Kidney tubule cell (primary cell): ENCODE measurements around the gene FAM171A2.
A peak's percentile ranks its signal among the peaks of the same experiment; 100 is the strongest.
"Not testable (repeated sequence)": the region's sequence is repeated elsewhere in the genome, so short reads cannot be mapped to it uniquely, and the experiment has no call there.

Experiments
- DNase-seq: peaks from one replicate; pipeline ENCODE4 v3.0.0-alpha.2; 2018; ENCODE audit warnings: low spot score

Gene FAM171A2

DNA sequence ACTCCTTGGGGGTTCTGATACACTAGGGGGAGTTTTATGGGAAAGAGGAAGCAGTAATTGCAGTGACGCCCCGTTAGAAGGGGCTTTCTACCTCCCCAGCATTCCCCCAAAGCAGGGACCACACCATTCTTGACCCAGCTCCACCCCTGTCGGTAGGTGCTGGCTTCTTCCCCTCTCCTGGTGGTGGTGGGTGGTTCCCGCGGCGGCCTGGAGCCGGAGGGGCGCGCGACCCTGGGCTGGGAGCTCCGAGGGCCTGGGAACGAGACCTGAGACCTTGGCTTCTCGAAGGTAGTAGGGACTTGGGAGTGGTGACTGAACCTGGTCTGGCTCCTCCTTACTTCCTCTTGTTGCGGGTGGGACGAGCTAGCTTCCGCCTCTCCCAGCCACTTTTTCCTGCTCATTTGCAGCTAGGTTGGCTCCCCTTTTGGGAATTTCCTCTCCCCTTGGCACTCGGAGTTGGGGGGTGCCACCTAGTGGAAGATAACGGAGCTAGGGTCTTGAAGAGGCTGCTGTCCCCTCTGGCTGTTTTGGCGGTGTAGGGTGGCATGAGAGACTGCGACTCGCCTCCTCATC lies 18.1 kb downstream of the FAM171A2 start:
- DNase-seq = peak; percentile 82

DNA sequence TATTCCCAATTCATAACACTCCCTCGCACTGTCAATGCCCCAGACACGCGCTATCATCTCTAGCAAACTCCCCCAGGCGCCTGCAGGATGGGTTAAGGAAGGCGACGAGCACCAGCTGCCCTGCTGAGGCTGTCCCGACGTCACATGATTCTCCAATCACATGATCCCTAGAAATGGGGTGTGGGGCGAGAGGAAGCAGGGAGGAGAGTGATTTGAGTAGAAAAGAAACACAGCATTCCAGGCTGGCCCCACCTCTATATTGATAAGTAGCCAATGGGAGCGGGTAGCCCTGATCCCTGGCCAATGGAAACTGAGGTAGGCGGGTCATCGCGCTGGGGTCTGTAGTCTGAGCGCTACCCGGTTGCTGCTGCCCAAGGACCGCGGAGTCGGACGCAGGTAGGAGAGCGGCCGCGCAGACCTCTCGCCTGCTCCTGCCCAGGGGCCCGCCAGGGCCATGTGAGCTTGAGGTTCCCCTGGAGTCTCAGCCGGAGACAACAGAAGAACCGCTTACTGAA lies 18.7 kb downstream of the FAM171A2 start, which contains the start of gene GRN:
Gene GRN, plus strand, starts transcription at position 364 of the 515 bp plus-strand sequence. CDS start 3,863 bp downstream, outside the sequence.
- peak; percentile 98 for DNase-seq

DNA sequence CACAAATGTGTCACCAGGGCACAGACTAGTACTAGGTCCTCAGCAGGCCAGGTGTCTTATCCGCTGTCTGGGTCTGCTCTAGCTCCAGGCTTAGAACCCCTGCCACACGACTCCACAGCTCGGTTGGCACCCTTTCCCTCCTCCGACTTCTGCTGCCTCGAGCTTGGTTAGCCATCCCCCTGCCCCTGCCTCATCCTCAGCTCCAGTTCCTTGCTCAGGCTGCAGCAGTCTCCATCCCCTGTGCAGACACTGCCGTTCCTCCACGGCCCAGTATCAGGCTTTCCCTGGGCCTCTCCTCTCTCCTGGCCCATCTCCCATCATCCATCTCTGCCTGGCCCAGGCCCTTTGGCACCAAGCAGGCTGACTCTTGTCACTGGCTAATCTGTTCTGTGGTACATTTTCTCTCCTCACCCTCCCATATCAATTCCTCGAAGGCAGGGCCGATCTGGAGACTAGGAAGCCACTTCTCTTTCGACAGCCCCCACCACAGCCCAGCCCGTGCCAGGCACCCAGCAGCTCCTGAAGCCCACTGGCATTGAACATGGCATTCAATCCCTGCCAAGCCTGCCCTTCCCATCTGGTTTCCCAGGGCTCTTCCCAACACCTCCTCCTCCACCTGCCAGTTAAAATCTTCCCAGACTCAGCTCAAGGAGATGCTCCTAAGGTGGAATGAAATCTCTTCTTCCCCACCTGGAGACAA lies 20.0 kb downstream of the FAM171A2 start:
- DNase-seq = no peak

DNA sequence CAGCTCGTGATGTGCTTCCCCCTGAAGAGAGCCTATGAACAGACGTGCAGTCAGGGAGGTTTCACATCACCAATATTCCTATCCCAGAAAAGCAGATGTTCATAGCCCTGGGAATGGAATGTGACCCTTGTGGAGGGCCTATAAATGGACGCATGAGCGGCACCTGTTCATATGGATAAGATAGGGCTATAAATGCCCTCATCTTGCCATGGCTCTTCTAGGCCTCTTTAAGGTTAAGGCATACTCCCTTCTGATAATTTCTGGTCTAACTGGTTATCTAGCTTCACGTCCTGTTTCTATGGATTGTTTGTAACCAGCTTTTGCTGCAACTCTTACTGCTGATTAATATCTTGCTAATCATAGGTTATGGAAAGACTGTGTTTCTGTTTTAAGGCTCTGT lies 23.1 kb downstream of the FAM171A2 start:
- DNase-seq = not testable (repeated sequence)

DNA sequence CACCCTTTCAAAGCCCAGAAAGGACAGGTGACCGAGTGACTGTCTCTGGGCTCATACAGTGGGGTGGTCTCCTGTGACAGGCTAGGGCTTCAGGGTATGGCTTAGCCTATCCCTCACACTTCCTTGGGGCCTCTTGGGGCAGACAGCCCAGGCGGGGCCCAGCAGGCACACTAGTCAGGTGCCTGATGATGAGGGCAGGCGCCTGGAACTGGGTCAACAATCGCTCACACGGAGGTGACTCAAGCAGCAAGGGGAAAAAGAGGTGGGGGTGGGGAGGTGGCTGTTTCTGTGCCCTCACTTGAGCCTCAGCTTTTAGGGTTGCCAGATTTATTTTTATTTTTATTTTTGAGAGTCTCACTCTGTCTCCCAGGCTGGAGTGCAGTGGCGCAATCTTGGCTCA lies 25.0 kb downstream of the FAM171A2 start:
- peak; percentile 84 for DNase-seq

DNA sequence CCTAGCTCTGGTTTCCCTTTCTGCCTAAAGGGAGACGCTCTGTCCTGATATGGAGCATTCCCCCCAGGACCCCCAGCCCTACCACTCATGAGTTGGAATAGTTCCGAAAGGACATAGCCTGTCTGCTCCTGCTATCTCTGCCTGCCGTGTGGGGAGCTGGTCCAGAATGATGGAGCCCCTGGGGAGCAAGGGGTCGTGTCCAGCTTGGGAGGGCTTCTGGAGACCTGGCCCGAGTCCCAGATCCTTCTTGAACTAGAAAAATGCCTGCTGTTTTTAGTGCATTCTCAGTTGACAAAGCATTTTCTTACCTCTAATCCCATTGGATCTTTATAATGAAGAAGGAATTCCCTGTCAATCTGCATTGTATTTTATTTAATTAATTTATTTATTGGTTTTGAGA lies 27.7 kb downstream of the FAM171A2 start:
- DNase-seq = no peak

DNA sequence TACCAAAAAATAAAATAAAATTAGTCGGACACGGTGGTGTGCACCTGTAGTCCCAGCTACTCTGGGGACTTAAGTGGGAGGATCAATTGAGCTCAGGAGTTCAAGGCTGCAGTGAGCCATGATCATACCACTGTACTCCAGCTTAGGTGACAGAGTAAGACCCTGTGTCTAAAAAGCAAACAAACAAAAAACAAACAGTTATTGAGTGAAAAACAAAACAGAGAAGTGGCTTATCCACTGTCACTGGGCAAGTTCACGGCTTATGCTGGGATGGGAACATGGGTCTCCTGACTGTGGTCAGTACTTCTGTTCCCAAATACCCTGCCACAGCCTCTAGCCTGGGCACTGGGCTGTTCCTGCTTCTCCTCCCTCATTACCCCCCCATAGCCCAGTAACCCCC lies 28.1 kb downstream of the FAM171A2 start:
- DNase-seq = no peak

DNA sequence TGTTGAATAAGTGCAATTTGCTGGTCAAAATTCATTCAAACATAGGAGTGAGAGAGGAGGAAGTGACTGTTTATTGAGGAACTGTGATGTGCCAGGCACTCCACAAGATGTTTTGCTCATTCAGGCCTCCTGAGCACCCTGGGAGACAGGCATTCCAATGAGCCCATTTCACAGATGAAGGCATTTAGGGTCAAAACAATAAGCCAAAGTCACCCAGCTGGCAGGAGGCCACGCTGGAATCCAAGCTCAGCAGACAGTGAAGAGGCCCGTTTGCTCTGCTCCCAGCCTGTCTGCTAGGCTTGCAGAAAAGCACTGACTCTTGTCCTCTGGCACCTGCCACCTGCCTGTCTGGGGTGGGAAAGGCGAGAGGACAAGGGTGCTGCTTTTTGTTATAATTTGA lies 28.9 kb downstream of the FAM171A2 start:
- peak; percentile 84 for DNase-seq

DNA sequence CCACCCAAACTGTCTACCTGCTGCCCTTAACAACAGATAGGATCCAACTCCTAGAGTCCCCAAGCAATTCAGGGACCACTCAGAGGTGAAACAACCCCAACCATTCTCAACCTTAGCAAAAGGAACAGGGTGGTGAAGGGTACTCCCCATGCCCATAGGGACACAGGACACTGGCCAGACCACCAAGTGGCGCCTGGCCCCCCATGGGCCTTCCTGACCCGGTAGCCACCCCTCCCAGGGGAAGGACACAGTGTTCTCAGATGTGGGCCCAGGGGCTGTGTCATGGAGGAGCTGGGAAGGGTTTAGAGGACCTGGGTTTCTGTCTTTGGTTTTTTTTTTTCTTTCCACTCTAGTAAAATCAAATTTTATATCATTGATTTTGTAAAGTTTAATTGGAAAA lies 29.3 kb downstream of the FAM171A2 start:
- no peak for DNase-seq

DNA sequence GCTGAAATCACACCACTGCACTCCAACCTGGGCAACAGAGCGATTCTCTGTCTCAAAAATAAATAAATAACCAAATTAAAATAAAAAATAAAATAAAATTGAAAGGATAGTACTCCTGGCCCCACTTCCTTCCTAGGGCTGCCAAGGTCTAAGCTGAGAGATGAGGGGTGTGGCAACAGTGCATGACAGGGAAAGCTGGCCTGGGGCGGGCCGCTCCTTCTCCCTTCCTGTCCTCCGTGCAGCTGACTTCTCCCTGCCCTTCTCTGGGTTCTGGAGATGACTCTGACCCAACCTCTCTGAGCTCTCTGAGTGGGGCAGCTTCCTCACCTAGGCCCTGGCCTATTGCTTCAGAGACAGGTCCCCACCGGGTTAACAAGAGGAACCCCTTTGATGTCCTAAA lies 30.3 kb downstream of the FAM171A2 start:
- DNase-seq = no peak

DNA sequence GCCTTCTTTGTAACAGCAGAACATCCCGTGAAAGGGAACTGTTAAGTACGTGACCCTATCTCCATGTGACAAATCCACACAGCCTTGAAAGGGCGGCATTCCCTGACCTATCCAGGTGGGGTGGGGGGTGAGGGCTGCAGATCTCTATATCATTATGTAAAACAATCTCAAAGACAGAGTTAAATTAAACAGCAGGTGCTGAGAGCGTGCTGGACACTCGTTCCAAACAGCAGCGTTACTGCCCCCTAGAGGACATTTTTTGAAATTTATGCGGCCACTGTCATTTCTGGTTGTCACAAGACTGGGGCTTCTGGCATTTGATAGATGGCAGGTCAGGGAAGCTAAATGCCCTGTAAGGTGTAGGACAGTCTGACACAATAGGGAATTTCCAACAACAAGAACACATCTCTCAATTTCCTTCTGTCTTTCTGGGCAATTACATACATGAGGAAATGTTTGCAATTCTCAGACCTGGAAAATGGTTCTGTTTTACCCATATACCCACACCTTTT lies 32.3 kb downstream of the FAM171A2 start:
- peak; percentile 82 for DNase-seq

DNA sequence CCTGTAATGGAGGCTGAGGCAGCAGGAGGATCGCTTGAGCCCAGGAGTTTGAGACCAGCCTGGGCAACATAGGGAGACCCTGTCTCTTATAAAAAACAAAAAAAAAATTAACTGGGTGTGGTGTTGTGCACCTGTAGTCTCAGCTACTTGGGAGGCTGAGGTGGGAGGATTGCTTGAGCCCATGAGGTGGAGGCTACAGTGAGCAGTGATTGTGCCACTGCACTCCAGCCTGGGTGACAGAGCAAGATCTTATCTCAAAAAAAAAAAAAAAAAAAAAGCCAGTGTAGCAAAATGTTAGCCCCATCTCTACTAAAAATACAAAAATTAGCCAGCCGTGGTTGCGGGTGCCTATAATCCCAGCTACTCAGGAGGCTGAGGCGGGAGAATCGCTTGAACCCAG lies 33.4 kb downstream of the FAM171A2 start:
- DNase-seq = not testable (repeated sequence)

DNA sequence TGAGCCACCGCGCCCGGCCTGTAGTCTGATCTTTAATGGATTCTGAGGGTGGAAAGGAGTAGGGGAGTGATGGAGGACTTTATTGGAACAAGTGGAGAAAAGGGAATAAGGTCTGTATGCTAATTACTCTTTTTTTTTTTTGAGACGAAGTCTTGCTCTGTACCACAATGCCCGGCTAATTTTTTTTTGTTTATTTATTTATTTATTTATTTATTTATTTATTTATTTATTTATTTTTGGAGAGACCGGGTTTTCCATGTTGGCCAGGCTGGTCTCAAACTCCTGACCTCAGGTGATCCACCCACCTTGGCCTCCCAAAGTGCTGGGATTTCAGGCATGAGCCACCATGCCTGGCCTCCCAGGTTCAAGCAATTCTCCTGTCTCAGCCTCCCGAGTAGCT lies 34.1 kb downstream of the FAM171A2 start:
- DNase-seq = not testable (repeated sequence)

DNA sequence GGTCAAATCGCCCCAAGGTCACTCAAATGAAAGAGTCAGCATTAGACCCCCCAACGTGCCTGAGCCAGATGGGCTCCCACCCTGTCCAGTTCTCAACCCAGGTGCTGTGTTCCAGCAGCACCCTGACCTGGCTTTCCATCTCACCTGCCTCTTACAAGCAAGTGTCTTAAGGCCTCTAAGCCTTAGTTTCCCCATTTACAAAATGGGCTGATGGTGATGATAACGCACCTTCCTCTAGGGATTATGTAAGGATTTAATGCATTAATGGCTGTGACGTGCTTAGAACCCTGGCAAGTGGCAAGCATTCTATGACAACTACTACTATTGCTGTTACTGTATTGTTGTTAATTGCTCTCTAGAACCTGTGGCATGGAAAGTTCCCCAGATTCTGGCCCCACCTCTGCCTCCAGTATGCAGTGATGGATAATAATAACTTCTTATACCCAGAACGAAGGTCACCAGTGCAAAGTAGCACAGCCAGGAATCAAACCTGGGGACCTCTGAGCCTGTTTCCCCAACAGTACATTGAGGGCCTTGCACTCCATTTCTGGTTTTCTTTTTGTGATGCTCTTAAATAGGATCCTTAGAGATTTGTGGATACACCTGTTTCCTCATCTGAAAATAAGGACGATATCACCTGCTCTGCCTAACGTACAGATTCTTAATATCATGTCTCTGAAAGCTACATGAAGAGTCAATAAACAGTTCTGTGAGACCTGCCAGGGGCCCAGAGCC lies 35.8 kb downstream of the FAM171A2 start:
- no peak for DNase-seq

DNA sequence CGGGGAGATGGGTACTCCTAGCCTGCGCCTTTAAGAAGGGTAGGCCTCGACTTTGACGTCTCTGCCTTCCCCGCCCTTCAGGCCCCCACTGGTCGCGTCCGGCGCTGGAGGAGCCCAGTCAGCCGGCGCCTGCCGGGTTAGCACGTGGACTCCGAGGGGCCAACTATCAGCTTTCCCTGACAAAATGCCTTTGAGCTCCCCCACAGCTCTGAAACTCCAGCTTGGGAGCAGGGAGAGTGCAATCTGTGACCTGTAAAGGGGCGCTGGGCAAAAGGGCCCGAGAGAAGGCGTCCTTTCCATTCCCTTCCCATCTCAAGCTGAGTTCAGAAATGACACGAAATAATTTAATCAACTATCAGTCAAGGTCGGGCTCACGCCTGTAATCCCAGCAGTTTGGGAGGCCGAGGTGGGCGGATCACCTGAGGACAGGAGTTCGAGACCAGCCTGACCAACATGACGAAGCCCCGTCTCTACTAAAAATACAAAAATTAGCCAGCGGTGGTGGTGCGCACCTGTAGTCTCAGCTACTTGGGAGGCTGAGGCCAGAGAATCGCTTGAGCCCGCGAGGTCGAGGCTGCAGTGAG lies 36.7 kb downstream of the FAM171A2 start:
- DNase-seq = peak; percentile 97

DNA sequence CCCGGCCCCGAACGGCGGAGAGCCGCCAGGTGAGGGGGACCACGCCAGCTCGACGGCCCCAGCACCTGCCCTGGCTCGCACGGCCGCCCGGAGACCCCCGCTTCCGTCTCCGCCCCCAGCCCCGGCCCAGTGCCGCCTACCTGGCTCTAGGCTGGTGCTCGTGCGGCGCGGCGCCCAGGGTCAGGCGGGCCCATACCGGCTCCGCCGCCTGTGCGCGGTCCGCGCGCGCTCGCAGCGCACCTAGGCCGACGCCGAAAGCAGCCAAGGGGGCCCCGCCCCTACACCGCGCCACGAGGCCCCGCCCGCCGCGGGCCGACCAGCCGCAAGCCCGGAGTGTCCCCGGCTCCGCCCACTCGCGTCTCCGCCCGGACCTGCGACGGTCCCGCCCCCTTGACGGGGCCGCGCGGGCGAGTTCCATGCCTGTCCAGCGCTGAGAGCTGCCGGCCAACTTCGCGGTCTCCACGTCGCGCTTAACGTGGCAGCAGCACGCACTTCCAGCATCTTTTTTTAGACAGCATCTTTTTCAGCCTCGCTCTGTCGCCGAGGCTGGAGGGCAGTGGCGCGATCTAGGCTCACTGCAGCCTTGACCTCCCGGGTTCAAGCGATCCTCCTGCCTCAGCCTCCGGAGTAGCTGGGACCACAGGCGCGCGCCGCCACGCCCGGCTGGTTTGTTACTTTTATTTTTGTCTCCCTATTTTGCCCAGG lies 38.9 kb downstream of the FAM171A2 start, which contains the start of gene SLC25A39:
Gene SLC25A39, minus strand, starts transcription at position 253 of the 705 bp plus-strand sequence. CDS start 1,261 bp downstream, outside the sequence.
- peak; percentile 95 for DNase-seq

DNA sequence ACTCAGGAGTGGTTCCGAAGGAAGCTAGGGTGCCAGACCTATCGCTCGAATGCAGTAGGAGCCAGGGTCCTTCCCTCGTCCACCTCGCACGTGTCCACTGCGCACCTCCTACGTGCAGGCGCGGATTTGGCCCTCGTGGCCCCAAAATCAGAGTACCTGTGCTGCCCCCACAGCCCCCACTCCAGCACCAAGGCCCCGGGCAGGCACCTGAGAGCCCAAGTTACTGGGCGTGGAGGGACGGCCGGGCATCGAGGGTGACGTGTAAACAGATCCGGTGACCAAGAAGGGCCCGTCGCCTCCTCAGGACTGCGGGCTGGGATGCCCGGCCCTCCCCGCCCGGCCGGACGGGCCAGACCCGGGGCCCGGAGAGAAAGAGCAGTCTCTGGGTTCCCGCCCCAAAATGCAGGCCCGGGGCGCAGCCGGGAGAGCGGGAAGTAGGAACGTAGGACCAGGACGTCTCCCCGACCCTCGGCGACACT lies 39.5 kb downstream of the FAM171A2 start:
- peak; percentile 52 for DNase-seq

DNA sequence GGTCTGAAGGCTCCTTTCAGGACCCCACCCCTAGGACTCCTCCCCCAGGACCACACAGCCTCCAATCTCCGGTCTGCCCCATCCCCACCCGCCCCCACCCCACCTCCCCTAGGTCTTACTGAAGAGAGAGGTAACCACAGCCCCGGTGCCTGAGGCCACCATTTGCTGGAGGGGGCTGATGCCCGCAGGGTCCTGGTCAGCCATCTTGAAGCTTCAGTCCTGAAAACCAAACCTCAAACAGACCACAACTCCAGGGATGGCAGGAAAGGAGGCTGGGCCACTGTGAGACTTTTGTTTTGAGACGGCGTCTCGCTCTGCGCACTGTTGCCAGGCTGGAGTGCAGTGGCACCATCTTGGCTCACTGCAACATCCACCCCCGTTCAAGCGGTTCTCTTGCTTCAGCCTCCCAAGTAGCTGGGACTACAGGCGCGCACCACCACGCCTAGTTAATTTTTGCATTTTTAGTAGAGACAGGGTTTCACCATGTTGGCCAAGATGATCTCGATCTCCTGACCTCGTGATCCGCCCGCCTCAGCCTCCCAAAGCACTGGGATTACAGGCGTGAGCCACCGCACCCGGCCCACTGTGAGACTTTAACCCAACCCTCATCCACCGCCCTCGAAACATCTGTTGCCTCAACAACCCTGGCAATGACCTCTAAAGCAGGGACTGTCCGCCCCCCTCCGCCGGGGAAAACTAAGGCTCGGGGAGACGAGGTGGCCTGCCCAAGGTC lies 40.1 kb downstream of the FAM171A2 start:
- no peak for DNase-seq

DNA sequence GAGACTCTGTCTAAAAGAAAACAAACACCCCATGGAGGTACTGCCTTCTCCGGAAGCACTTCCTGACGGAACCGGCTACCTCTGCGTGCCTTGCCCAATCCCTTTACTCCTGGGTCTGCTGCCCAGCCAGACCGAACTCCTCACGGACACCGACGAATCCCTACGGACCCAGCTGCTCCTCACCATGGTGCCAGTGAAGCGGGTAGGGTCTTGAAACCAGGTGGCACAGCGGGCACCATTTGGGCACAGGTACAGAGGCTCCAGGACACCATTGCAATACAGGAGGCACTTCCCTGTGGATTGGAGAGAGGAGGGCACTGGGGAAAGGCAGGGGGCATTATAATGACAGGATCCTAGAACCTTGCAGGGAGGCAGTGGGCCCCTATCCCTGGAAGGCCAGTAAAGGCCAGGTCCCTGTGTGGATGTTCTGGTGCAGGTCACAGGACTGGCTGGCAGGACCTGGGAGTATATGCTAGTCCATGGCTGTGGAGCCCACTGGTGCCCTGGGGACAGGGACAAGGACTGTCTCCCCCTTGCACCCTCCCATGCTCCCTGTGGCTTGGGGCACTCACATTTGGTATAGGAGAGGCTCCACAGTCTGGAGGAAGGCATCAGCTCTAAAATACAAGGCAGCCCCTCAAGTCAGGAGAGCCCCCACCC lies 41.3 kb downstream of the FAM171A2 start:
- DNase-seq = no peak
